HG03460 (cell line): ENCODE data around the gene NEUROD1.
A peak's percentile ranks its signal among the peaks of the same experiment; 100 is the strongest.

Experiments
- ATAC-seq: cut with Tn5 transposase; IDR thresholded peaks from one replicate; pipeline ENCODE4 v1.9.1; 2021; ENCODE audit not compliant: unreplicated experiment

Gene NEUROD1

DNA sequence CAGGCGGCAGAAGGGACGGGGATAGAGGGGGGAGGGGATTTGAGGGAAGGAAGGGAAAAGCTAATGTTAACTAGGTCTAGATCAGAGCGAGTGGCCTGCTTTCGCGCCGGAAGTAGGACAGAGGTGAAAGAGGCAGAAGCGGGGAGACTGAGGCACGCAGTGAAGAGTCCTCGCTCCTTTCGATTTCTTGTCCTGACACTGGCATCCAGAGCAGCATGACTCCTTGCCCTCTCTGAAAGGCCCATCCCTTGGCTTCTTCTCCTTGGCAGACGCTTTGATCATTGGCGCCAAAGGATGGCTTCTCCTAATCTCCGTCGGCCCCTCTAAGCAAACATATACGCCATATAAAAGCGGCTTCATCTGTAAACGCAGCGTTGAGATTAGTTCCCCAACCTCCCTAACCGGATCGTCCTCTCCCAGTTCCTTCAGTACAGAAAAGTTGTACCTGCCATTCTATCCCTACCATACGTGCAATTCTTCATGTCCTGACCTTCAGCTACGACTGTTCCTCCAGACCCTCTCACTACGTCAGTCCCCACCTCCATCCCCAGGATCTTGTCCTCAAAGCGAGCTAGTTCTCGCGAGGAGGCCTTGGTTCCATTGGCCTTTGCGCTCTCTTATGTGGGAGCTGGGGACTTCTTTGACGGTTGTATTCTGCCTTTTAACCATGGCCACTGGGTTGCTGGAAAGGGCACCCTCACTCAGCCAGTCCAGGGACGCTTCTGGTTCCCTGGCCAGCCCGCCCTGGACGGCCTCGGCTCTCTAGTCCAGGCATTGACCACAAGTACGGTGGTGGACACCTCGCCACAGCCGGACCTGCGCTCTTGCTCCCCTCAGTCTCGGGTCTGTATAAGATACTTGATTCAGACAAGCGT, 857 bp upstream of the NEUROD1 start:
- no peak for ATAC-seq

DNA sequence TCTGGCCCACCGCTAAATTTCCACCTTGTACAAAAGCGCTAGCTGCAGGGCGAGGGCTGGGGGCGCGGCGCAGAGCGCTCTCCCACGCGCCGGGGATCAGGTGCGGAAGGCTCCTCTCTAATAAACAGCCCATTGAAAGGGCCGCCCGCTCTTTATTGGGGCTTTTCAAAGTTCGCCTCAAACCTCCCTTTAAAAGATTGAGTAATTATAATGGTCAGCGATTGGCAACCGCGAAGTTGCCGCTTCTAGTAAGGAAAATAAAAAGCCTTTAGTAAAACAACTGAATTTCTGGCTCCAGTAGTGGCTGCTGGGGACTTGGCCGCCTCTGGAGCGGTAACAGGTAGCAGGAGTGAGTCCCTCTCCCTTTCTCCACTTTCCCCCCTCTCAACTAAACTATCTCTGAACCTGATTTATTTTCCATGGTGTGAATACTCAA, 755 bp downstream of the NEUROD1 start:
- ATAC-seq = no peak

DNA sequence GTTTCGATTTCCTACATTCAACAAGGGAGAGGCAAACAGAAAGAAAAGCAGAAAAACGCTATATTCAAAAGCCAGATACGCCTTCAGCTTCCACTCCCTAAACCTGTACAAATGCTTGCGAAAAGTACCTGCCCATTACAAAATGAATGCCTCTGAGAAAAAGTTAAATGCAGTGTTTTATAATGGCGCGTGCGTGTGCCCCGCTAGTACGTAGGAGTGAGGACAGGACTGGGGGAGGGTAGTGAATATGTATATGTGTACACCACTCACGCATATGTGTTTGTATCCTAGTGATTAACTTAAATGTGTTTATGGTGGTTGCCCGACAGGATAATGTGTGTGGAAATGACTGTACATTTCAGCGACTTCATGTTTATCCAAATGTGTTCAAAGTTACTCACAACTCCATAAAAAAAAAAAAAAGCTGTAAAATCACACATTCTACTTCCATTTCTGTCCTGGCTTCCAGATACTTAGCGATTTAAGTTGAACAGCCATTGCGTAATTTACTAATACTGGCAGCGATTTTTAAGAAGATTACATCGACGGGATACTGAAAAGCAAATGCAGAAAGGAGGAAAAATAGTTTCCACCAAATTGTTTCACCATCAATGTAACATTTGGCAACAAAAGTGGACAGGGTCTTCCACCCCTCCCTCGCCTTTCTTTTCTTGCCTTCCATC, 1.3 kb downstream of the NEUROD1 start:
- ATAC-seq = no peak

DNA sequence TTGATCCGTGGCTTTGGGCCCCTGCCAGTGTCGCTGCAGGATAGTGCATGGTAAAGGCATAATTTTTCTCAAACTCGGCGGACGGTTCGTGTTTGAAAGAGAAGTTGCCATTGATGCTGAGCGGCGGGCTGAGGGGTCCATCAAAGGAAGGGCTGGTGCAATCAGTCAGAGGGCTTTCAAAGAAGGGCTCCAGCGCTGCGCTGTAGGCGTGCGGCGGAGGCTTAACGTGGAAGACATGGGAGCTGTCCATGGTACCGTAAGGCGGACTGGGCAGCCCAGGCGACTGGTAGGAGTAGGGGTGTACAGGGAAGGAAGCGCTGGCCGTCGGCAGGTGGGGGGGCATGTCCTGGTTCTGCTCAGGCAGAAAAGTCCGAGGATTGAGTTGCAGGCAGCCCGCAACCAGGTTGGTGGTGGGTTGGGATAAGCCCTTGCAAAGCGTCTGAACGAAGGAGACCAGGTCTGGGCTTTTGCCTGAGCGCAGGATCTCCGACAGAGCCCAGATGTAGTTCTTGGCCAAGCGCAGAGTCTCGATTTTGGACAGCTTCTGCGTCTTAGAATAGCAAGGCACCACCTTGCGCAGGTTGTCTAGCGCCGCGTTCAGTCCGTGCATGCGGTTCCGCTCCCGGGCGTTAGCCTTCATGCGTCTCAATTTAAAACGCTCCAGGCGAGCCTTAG, 2.3 kb downstream of the NEUROD1 start:
- ATAC-seq = no peak

DNA sequence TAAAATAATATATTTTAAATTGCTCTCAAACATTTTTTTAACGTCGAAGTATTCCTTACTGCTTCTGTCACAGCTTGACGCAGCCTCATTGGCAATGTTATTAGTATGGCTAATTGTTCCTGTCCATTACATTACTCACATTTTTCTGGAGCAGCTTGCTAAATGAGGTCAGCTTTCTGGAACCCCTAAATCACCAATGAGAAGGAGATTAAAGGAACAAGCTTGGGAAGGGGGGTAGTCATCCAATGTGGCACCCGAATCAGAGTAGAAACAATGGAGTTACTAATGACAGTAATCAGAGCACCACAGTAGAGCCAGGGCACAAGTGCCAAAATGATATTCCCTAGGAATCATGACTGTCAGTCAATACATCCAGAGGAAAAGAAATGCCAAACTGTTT, 5.1 kb downstream of the NEUROD1 start:
- no peak for ATAC-seq

DNA sequence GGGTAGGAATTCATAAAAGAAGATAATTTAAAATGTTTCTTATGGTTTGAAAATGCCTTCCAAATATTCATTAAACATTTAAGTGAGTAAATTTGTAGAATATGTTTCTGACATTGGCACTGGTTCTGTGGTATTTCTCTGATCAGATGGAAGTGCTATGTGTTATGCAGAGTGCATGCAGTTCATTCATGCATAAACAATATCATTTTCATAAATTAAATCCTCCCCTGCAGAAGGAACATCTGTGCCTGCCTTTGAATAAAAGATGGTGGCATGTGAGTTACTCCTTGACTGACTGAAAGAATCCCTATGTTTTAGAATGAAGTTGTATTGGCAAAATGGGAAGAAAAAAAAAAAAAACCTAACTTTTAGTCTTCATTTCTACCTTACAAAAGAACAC, 5.9 kb downstream of the NEUROD1 start:
- no peak for ATAC-seq

DNA sequence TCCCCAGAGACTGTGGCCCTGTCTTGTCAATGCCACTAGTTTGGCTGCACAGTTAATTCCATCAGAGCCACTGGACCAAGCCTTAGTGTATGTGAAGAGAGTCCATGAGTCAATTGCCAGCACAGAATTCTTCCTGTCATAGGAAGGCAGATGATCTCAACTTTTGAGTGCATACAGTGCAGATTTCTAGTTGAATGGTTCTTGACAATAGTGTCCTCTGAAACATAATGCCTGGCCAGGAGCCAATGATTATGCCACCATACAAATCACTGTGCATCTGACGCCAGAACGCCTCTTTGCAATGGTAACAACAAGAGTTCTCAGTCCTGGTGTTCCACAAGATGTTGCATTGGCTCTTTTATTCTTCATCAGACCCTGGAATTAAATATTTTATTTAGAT, 7.1 kb downstream of the NEUROD1 start:
- ATAC-seq = no peak

DNA sequence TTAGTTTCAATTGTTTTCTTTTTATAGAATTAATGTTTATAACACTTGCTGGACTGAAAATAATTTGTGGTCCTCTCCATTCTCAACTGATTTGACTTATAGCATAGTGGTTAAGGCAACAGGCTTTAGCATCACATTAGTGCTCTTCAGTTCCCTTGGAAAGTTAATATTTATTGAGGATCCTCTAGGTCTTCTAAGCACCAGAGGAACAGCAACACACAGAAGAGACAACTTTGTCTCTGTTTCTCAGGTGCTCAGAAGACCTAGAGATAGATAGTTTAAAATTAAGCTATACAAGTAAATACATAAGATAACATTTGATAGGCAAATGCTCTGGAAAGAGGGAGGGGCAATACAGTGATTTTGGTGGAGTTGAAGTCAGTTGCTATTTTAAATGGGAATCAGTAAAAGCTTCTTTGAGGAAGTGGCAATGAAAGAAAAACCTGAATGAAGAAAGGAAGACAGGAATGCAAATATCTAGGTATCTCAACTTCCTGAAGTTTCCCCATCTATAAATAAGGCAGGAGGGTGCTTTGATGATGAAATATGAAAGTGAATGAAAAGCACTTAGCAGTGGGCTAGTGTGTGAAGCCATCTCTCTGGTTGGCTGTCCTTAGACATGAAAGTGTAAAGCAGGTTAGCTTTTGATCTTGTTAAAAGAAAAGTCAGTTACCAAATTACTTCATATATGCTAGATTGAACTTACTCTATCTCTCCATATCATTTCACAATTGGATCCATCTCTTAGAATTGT, 7.9 kb downstream of the NEUROD1 start:
- ATAC-seq = peak; percentile 96

DNA sequence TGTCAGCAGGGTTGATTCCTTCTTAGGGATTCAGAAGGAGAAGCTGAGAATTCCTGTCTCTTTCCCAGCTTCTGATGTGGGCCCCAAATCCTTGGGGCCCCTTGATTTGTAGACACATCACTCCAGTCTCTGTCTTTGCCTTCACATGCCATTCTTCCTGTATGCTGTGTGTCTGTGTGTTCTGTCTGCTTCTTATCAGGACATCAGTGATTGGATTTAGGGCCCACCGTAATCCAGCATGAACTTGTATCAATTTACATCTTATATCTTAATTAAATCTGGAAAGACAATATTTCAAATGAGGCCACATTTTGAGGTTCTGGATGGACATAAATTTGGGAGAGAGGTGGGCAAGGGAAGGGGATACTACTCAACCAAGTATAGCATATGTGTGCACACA, 9.7 kb downstream of the NEUROD1 start:
- no peak for ATAC-seq

DNA sequence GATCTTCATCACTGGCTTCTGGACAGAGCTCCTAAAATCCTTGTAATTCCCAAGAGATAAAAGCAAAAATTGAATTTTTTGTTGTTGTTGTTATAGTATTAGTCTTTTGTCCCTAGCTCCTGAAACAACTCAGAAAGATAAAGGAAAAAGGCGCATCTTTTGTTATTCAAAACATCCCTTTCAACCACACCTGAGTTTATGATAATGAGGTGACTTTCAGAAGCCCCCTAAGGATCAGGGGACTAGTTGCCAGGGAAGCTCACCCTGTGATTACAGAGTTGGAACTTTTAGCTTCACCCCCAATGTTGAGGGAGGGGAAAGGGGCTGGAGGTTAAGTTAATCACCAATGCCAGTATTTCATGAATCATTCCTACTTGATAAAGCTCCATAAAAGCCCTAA, 13.1 kb downstream of the NEUROD1 start:
- ATAC-seq = no peak

DNA sequence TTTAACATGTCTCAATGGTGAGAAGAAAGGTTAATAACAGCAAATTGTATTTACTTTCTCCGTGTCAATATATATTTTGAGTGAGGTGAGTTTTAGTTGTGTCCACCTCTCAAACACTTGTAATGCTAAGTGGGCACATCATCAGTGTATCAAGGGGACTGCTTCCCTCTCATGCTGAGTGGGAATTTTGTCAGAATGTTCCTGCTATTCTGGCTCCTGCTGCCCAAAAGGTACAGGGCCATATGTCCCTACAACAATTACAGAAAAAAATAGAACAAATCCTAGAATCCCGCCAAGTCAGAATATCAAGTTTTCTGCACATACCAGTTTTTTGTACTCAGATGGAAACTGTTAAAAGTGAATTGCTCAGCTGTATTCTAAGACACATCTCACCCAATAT, 18.0 kb downstream of the NEUROD1 start:
- ATAC-seq = no peak

DNA sequence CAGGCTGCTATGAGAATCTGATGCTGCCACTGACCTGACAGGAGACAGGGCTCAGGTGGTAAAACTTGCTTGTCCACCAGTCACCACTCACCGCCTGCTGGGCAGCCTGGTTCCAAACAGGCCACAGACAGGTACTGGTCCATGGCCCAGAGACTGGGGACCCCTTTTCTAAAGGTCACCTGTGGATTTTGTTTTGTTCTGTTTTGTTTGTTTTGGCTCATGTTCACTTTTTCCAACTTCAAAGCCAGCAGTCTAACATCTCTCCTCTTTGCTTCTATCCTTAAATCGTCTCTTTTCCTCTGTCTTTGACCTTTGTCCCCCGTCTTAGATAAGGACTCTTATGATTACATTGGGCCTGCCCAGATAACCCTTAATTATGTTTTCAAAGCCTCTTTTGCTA, 20.1 kb downstream of the NEUROD1 start:
- no peak for ATAC-seq

DNA sequence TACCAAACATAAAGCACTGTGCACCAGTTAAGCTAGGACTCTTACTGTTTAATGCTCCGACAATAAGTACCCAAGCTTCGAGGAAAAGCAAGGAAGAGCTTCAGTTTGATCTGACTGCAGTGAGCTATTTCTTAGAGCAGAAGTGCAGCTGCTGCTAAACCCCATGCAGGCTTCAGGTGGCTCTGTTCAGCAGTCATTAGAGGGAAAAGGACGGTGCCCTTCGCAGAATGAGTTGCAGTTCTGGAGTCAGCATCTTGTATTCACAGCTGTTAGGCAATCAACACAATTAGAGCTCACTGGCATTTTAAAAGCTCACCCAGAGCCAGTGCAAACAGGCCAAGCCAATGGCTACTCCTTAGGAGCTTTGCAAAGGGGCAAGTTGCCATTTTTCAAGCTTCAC, 21.9 kb downstream of the NEUROD1 start:
- no peak for ATAC-seq

DNA sequence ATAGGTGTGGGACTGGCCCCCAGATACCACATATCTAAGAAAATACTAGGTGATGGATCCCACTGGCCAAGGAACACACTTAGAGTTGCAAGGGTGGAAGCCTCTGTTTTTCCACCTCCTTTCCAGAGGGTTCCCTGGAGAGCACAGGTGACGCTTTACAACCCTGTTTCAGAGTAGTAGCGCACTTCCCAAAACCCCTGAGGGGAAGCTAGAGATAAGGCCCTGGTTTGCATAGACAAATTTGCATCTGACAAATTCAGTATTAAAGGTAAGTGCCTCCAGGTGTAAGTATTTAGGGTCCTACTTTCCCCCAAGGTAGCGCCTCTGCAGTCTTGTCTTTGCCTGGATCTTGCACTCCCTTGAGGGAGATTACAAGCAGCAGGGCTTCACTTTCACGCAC, 22.9 kb downstream of the NEUROD1 start:
- no peak for ATAC-seq

DNA sequence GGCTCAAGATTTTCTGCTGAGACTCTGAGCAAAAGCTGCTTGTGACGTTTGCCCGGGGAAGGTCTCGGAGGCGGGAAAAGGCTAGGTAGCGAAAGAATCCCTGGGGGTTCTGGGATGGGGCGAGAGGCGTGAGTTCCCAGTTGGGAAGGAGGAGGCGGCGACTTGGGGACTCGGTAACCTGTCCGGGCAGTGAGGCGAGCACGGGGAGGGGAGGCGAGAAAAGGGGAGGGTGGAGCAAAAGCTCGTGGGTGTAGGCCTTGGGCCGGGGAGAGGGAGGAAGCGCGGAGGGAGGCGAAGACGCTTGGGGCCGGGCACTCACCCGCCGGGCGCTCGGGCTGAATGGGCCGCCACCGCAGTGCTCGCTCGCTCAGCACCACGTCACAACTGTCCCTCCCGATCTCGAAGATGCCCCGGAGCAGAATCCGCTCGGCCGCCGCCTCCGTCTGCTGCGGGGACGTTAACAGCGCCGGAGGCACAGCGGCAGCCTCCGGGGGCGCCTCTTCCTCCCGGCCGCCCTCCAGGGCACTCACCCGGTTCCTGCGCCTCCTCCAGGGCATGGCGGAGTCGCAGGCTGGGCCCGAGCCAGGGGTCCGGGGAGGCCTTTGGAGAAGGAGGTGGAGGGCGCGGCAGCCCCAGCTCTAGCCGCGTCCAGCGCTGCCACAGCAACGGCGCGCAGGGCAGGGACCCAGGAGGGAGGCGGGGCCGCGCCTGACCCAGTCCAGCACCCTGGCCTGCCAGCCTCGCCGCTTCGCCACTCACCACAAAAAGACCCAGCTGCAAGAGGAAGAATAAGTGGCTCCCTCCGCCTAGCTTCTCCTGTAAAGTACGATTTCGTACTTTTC, 23.6 kb downstream of the NEUROD1 start, which contains the start of gene CERKL:
TSS of gene CERKL (minus strand) at position 656 of the 842 bp plus-strand sequence. CDS start at position 557, 99 bp downstream.
- peak; percentile 85 for ATAC-seq

DNA sequence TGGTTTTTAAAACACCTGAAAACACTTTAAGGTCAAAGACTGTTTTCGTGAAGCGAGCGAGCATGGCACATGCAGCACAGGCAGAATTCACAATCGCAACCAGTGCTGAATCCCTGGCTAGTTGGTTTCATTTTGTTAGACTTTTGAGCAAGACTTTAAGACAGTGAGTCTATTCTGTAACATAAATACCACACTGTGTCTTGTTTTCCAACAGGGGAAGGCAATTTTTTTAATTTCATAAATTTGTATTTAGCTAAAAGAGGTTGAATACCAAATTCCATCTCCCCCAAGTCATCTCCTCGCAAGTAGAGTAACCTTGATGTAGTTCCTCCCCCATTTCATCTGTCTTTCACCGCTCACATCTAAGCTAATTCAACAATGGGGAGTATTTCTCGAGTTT, 24.8 kb downstream of the NEUROD1 start:
- ATAC-seq = no peak

DNA sequence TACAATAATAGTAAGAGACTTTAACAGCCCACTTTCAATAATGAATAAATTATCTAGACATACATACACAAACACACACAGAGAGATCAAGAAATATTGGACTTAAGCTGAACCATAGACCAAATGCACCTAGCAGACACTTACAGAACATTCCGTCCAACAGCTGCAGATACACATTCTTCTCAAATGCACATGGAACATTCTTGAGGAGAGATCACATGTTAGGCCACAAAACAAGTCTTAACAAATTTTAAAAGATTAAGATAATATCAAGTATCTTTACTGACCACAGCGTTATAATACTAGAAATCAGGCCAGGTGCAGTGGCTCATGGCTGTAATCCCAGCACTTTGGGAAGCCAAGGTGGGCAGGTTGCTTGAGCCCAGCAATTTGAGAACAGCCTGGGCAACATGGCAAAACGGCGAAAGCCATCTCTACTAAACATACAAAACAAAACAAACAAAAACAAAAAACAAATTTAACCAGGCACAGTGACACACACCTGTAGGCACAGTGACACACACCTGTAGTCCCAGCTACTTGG, 30.8 kb downstream of the NEUROD1 start:
- no peak for ATAC-seq

DNA sequence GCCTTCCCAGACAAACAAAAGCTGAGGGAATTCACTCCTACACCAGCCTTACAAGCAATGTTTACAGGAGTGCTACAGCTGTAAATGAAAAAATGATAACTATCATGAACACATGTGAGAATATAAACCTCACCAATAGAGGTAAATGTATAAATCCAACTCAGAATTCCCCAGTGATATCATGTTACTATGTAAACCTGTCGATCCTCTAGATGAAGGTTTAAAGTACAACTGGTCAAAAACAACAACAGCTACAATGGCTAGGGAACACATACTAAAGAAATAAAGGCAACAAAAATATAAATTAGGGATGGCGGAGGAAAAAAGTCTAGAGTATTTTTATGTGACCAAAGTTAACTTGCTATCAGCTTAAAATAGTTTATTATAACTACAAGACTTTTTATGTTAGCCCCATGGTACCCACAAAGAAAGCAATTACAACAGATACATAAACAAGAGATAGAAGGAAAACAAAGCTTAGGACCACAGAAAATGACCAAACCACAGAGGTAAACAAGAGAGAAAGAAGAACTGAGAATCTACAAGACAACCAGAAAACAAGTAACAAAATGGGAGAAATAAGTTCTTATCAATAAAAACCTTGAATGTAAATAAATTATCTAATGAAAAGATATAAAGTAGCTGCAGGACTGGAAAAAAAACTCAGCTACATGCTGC, 31.7 kb downstream of the NEUROD1 start:
- no peak for ATAC-seq

DNA sequence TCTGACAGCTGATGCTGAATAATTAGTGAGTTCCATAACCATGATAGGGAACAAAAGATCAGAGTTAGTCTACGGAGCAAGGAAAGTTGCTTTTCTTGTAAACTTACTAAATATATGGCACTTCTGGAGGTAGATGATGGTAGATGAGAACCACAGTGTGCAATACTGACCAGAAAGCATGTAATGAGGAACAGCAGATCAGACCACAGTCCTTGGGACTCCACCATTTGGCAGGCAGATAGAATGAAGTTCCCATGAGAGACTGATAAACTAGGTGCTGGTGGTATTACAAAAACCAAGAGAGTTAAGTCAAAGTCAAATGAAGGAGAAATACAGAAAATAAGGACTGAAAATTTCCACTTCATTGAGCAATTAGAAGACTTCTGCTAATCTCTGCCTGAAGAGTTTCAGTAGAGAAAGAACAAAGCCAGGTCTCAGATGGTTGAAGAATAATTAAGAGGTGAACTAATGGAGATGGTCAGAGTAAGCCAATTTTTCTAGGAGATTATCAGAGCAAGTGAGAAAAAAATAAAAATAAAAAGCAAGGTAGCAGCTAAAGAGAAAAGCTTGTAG, 33.8 kb downstream of the NEUROD1 start:
- ATAC-seq = no peak
